KMS-11 (cell line): ENCODE results near the gene FITM2.
"Not testable (repeated sequence)": the region's sequence is repeated elsewhere in the genome, so short reads cannot be mapped to it uniquely, and the experiment has no call there.

Source experiments
- H2AFZ ChIP-seq: fragments of 200-600 bp; sonication (generic); 2 replicates; pipeline ENCODE4 v1.6.1; 2016; ENCODE audit warnings: antibody characterized with exemption, mixed run types, low read depth
- H3K27ac ChIP-seq: fragments of 200-600 bp; sonication (generic); 2 replicates; pipeline ENCODE4 v1.6.1; 2016; ENCODE audit warnings: mild to moderate bottlenecking, mixed run types
- H3K27me3 ChIP-seq: fragments of 200-600 bp; sonication (generic); 2 replicates; pipeline ENCODE4 v1.6.1; 2017; ENCODE audit warnings: mild to moderate bottlenecking, low read depth, mixed run types, moderate library complexity; ENCODE audit not compliant: insufficient read depth
- H3K36me3 ChIP-seq: fragments of 200-600 bp; sonication (generic); 2 replicates; pipeline ENCODE4 v1.6.1; 2017; ENCODE audit warnings: mild to moderate bottlenecking, mixed run types; ENCODE audit not compliant: insufficient read depth
- H3K4me1 ChIP-seq: fragments of 200-600 bp; sonication (generic); 2 replicates; pipeline ENCODE4 v1.6.1; 2016; ENCODE audit warnings: mild to moderate bottlenecking, low read depth, mixed run types; ENCODE audit not compliant: poor library complexity, severe bottlenecking
- H3K4me2 ChIP-seq: fragments of 200-600 bp; sonication (generic); 2 replicates; pipeline ENCODE4 v1.7.0; 2016; ENCODE audit warnings: mild to moderate bottlenecking, mixed run types
- H3K4me3 ChIP-seq: fragments of 200-600 bp; sonication (generic); IDR thresholded peaks from 2 replicates; pipeline ENCODE4 v1.6.1; 2017; ENCODE audit warnings: low read depth, low read length, mixed read lengths; ENCODE audit not compliant: insufficient read depth
- H3K79me2 ChIP-seq: fragments of 200-600 bp; sonication (generic); 2 replicates; pipeline ENCODE4 v1.6.1; 2016; ENCODE audit warnings: low read depth, mixed run types; ENCODE audit not compliant: insufficient read depth
- H3K9ac ChIP-seq: fragments of 200-600 bp; sonication (generic); 2 replicates; pipeline ENCODE4 v1.6.1; 2016; ENCODE audit warnings: mild to moderate bottlenecking, mixed run types
- H4K20me1 ChIP-seq: fragments of 200-600 bp; sonication (generic); 2 replicates; pipeline ENCODE4 v1.6.1; 2016; ENCODE audit warnings: mild to moderate bottlenecking, mixed run types; ENCODE audit not compliant: insufficient read depth
- CTCF ChIP-seq: fragments of 200-600 bp; sonication (generic); conservative IDR thresholded peaks from 2 replicates; pipeline ENCODE4 v1.6.1; 2017; ENCODE audit warnings: low read depth, mild to moderate bottlenecking, antibody characterized with exemption, low read length, moderate library complexity, mixed read lengths

The FITM2 gene

GRCh38 chr20:44304383-44304782 lies 6.6 kb downstream of the FITM2 start:
- H3K79me2 ChIP-seq = peaks cover 4% of the 10 kb centered on the region; the same call in 1 of the 2 replicates
- no peak overlapping the region for H3K4me3 ChIP-seq
- no peak for TF ChIP-seq CTCF
- no peaks in the 10 kb centered on the region for H3K36me3 ChIP-seq
- no peak overlapping the region for H3K9ac ChIP-seq
- no peak overlapping the region for H3K4me2 ChIP-seq
- no peaks in the 10 kb centered on the region for H3K27me3 ChIP-seq
- no peak overlapping the region for H2AFZ ChIP-seq
- no peaks in the 10 kb centered on the region for H4K20me1 ChIP-seq
- peaks cover 2% of the 10 kb centered on the region for H3K4me1 ChIP-seq
- H3K27ac ChIP-seq = no peak overlapping the region

GRCh38 chr20:44302736-44303135 lies 8.3 kb downstream of the FITM2 start:
- H3K4me2 ChIP-seq = no peak overlapping the region
- no peak overlapping the region for H3K4me3 ChIP-seq
- H2AFZ ChIP-seq = no peak overlapping the region
- no peak overlapping the region for H3K9ac ChIP-seq
- H3K36me3 ChIP-seq = no peaks in the 10 kb centered on the region
- no peaks in the 10 kb centered on the region for H3K27me3 ChIP-seq
- no peaks in the 10 kb centered on the region for H3K79me2 ChIP-seq
- TF ChIP-seq CTCF = no peak
- H3K27ac ChIP-seq = no peak overlapping the region
- no peaks in the 10 kb centered on the region for H4K20me1 ChIP-seq
- no peaks in the 10 kb centered on the region for H3K4me1 ChIP-seq

- Histone ChIP-seq H3K4me1 (no peaks in the 10 kb centered on the region), H3K79me2 (no peaks in the 10 kb centered on the region), H3K36me3 (no peaks in the 10 kb centered on the region), H3K27me3 (no peaks in the 10 kb centered on the region), H3K4me3 (no peak overlapping the region), H3K27ac (no peak overlapping the region), H2AFZ (no peak overlapping the region), H3K9ac (no peak overlapping the region), H3K4me2 (no peak overlapping the region), H4K20me1 (no peaks in the 10 kb centered on the region)
- no peak for TF ChIP-seq CTCF
Measured at GRCh38 chr20:44302026-44302669, 8.9 kb downstream of the FITM2 start.

- Histone ChIP-seq H3K36me3 (no peaks in the 10 kb centered on the region), H3K27ac (no peak overlapping the region), H3K79me2 (no peaks in the 10 kb centered on the region), H4K20me1 (no peaks in the 10 kb centered on the region), H3K4me2 (no peak overlapping the region), H3K4me3 (no peak overlapping the region), H2AFZ (no peak overlapping the region), H3K27me3 (no peaks in the 10 kb centered on the region), H3K4me1 (no peaks in the 10 kb centered on the region), H3K9ac (no peak overlapping the region)
- no peak for TF ChIP-seq CTCF
Measured at GRCh38 chr20:44301285-44301684, 9.7 kb downstream of the FITM2 start.

GRCh38 chr20:44299011-44299535 lies 11.9 kb downstream of the FITM2 start:
- H3K9ac ChIP-seq, H3K4me2 ChIP-seq, H2AFZ ChIP-seq, H3K36me3 ChIP-seq, H3K27ac ChIP-seq, H3K4me3 ChIP-seq, H3K27me3 ChIP-seq, H3K79me2 ChIP-seq, H3K4me1 ChIP-seq, H4K20me1 ChIP-seq: not testable (repeated sequence)
